Measurements from ENCODE around the gene SPATA16. TPM values are rescaled to one million over a fixed set of nuclear protein-coding genes. Genes with fewer than 3 reads are reported as not detected.

SPATA16 gene
- total RNA-seq, 2 experiments from 2014 or later: not detected

DNA sequence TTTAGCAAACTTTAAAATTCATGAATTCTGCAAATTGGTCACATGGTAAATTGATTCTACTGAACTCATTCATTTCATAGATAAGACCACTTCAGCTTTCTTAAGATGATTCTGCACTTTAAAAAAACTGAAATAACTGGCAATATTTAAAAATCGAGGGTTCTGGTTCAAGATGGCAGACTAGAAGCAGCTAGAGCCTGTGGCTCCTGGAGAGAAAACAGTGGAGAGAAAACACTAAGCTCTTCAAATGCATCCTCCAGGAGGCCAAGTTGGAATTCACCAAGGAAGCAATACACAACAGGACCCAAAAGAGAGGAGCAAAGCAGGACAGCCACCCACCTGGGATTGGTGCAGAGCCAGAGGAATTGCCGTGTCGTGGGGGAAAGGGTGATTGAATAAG lies 132.1 kb downstream of the SPATA16 start:
- Mint-ChIP-seq H3K9me3 (no peaks in the 10 kb centered on the region), H3K4me3 (no peak overlapping the region), H3K27ac (no peak overlapping the region), H3K27me3 (no peaks in the 10 kb centered on the region), H3K4me1 (no peaks in the 10 kb centered on the region), H3K36me3 (ENCODE audit: low read depth) (no peaks in the 10 kb centered on the region)
- no peak for DNase-seq
- POLR2A ChIA-PET: no interaction called here
- CTCF ChIA-PET: no interaction called here

DNA sequence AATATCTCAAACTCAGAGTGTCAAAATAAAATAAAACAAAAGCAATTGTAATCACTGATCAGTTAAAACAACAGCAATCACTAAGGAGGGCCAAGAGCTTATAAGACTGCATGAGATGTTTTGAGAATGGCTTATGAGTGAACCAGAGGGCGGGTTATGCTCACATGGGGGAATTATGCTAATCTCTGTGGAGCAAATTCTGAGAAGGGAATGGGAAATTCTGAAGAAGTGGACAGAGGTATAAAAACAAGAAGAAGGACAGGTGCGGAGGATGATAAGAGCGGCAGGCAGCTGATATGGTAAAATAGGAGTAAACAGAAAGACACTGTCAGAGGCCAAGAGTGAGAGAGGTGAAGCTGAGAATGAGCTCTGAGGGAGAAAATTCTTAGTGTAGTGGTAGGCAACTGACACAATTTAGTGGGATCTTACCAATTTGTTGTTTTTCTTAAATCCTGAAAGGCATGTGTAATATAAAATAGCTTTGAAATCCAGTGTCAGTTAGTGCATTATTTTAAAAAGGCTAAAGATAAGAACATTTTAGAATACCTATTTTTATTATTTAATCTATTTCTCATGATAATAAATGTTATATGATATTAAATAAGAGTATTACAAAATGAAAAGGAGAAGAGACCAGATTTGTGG lies 133.8 kb downstream of the SPATA16 start:
- Mint-ChIP-seq H3K27me3 (no peaks in the 10 kb centered on the region), H3K4me3 (no peak overlapping the region), H3K9me3 (no peaks in the 10 kb centered on the region), H3K27ac (no peak overlapping the region), H3K36me3 (ENCODE audit: low read depth) (no peaks in the 10 kb centered on the region), H3K4me1 (no peaks in the 10 kb centered on the region)
- ChIA-PET POLR2A (no interaction called here), CTCF (no interaction called here)
- no peak for DNase-seq

DNA sequence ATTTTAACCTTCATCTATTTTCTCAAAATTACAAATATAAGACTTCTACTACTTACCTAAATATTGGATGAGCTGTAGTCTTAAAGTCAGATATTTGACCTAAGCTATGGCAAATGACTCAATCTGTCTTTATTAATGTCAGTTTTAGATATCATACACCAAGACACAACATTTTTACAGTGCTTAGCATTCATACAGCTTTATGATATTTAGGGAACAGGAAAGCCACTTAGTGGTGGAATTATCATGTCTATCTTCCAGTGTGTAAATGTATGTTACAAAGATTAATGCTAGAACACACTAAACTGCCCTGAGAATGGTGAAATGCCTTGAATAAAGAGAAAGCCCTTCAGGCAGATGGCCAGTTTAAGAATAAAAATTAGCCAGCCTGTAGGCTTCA lies 135.0 kb downstream of the SPATA16 start:
- H3K9me3 Mint-ChIP-seq: no peaks in the 10 kb centered on the region
- H3K4me1 Mint-ChIP-seq: no peaks in the 10 kb centered on the region
- ChIA-PET CTCF (no interaction called here), POLR2A (no interaction called here)
- H3K27me3 Mint-ChIP-seq: no peaks in the 10 kb centered on the region
- DNase-seq: no peak
- no peak overlapping the region for H3K27ac Mint-ChIP-seq
- H3K36me3 Mint-ChIP-seq (ENCODE audit: low read depth): no peaks in the 10 kb centered on the region
- H3K4me3 Mint-ChIP-seq: no peak overlapping the region

DNA sequence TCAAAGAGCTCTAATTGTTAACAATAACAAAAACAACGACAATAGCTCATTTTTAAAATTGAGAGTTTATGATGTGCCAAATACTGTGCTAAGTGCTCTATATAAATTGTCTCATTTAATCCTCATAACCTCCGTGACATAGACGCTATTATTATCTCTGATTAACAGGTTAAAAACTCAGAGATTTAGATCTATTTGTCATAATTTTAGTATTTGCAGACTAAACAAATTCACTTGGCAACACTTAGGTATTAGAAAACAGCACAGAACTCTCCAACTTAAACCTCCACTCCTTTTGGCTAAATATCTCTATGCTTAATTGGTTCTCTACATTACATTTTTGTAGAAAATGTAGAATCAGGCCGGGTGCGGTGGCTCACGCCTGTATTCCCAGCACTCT lies 136.4 kb downstream of the SPATA16 start:
- Mint-ChIP-seq H3K27me3 (no peaks in the 10 kb centered on the region), H3K9me3 (no peaks in the 10 kb centered on the region), H3K27ac (no peak overlapping the region), H3K36me3 (ENCODE audit: low read depth) (no peaks in the 10 kb centered on the region), H3K4me3 (no peak overlapping the region), H3K4me1 (no peaks in the 10 kb centered on the region)
- ChIA-PET POLR2A (no interaction called here), CTCF (no interaction called here)
- no peak for DNase-seq

DNA sequence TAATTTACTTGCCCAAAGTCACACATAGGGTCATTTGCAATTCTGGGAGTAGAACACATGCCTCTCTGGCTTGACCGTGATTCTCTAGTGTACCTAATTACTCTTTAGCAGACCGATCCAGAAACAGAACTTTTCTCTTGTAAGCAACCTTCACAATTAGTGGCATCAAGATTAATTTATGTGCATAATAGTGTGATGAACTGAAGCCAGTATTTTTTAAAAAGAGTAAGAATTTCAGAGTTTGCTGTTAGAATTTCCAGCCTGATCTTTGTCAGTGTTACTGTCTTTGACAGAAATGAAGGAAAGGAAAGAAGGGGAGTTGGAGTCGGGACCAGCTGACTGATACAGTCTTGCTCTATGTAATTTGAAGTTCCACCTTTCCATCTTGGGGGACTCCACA lies 137.1 kb downstream of the SPATA16 start:
- H3K27me3 Mint-ChIP-seq: no peaks in the 10 kb centered on the region
- no peaks in the 10 kb centered on the region for H3K36me3 Mint-ChIP-seq (ENCODE audit: low read depth)
- H3K4me3 Mint-ChIP-seq: no peak overlapping the region
- H3K4me1 Mint-ChIP-seq: no peaks in the 10 kb centered on the region
- ChIA-PET CTCF (no interaction called here), POLR2A (no interaction called here)
- no peaks in the 10 kb centered on the region for H3K9me3 Mint-ChIP-seq
- no peak for DNase-seq
- H3K27ac Mint-ChIP-seq: no peak overlapping the region

DNA sequence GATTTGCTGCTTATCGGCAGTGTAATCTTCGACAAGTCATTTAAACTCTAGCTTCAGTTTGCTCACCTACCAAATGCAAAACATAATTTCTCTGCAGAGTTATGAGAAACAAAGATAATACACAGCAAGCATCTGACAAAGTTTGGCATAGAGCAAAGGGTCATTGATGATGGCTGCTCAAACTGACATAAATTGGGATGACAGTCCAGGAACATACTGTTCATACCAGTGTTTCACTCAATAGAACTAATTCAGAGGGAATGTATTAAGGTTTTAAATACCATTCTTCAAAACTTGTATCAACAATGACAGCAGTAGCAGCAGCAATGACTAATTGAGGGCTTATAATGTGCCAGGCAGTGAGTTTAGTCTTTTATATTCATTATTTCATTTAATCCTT lies 137.6 kb downstream of the SPATA16 start:
- Mint-ChIP-seq H3K27ac (no peak overlapping the region), H3K36me3 (ENCODE audit: low read depth) (no peaks in the 10 kb centered on the region), H3K4me1 (no peaks in the 10 kb centered on the region), H3K27me3 (no peaks in the 10 kb centered on the region), H3K9me3 (no peaks in the 10 kb centered on the region), H3K4me3 (no peak overlapping the region)
- DNase-seq: no peak
- POLR2A ChIA-PET: no interaction called here
- CTCF ChIA-PET: no interaction called here

DNA sequence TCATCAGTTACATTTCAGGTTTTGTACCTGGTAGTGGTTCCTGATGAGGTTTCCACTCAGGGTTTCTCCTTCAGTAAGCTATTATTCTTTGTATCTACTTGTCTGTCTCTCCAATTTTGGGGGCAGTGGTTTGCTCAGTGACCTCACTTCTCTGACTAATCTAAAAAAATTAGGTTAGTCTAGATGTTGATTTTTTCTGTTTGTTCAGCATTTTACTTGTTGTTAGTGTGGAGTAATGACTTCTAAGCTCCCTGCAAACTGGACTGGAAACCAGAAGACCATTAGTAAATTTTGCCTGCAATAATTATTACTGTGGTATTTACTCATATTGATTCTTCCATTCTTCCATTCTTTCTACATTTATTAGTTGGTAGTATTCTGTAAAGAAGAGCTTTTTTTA lies 139.4 kb downstream of the SPATA16 start:
- Mint-ChIP-seq H3K4me1 (no peaks in the 10 kb centered on the region), H3K9me3 (no peaks in the 10 kb centered on the region), H3K27ac (no peak overlapping the region), H3K27me3 (no peaks in the 10 kb centered on the region), H3K36me3 (ENCODE audit: low read depth) (no peaks in the 10 kb centered on the region), H3K4me3 (no peak overlapping the region)
- ChIA-PET POLR2A (no interaction called here), CTCF (interaction anchor here (0.7 kb wide), 1 partner anchor 27 kb away, joined by 3 read pairs; no protein-coding TSS in a partner anchor)
- no peak for DNase-seq

DNA sequence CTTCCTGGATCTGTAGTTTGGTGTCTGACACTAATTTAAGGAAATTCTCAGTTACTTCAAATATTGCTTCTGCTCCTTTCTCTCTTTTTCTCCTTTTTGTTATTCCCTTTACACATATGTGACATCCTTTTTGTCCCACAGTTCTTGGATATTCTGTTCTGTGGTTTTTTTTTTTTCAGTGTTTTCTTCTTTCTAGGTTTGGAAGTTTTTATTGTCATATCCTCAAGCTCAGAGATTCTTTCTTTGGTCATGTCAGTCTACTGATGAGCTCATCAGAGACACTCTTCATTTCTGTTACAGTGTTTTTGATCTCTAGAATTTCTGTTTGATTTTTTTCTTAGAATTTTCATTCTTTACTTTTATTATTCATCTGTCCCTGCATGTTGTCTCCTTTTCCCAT lies 140.5 kb downstream of the SPATA16 start:
- no peak overlapping the region for H3K4me3 Mint-ChIP-seq
- POLR2A ChIA-PET: no interaction called here
- DNase-seq: no peak
- no peaks in the 10 kb centered on the region for H3K27me3 Mint-ChIP-seq
- H3K36me3 Mint-ChIP-seq (ENCODE audit: low read depth): no peaks in the 10 kb centered on the region
- H3K9me3 Mint-ChIP-seq: no peaks in the 10 kb centered on the region
- no peak overlapping the region for H3K27ac Mint-ChIP-seq
- no peaks in the 10 kb centered on the region for H3K4me1 Mint-ChIP-seq
- CTCF ChIA-PET: no interaction called here

DNA sequence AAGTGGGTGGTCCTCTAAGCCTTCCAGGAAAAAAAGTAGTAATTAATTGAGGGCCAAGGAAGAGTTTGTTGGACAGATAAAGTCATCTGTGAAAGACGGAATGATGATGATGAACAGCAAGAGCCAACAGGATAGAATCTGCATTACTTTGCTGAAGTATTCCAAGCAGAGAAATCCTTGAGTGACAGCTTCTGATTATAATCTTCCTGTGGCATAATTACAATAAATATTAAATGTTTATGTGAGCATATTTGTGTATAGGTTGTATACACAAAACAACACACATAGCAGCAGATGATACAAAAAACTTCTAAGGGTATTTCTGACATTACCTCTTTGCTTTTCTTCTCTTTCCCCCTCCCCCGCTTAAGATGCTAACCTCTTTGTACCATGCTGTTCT lies 147.6 kb downstream of the SPATA16 start:
- Mint-ChIP-seq H3K27me3 (no peaks in the 10 kb centered on the region), H3K4me1 (no peaks in the 10 kb centered on the region), H3K36me3 (ENCODE audit: low read depth) (no peaks in the 10 kb centered on the region), H3K27ac (no peak overlapping the region), H3K4me3 (no peak overlapping the region), H3K9me3 (no peaks in the 10 kb centered on the region)
- ChIA-PET CTCF (no interaction called here), POLR2A (no interaction called here)
- DNase-seq: no peak

DNA sequence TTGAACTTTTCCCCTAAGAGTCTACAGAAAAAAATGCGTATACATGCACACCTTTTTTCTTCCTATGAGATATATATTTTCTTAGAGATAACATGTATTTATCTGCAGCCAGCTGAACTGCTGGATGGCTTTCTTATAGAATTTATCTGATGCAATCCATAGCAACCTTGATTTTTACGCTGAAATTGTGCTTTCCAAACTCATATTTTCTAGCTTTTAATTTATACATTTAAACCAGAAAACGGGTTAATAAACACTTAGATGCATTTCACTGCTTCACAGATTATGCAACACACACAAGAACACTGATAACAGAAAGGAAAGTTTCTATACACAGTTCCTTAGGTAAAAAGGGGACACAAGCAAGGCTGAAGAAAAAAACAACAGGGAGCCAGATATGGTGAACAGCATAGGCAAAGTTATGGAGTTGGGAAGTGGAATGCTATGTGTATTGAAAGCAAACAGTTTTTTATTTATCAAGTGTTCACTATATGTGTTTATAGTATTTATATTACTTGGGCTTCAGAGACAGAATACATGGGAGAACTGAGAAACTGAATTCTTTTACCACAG lies 149.5 kb downstream of the SPATA16 start:
- H3K9me3 Mint-ChIP-seq: no peaks in the 10 kb centered on the region
- no peaks in the 10 kb centered on the region for H3K27me3 Mint-ChIP-seq
- H3K4me1 Mint-ChIP-seq: no peaks in the 10 kb centered on the region
- ChIA-PET POLR2A (no interaction called here), CTCF (no interaction called here)
- H3K4me3 Mint-ChIP-seq: no peak overlapping the region
- DNase-seq: no peak
- H3K27ac Mint-ChIP-seq: no peak overlapping the region
- H3K36me3 Mint-ChIP-seq (ENCODE audit: low read depth): no peaks in the 10 kb centered on the region

DNA sequence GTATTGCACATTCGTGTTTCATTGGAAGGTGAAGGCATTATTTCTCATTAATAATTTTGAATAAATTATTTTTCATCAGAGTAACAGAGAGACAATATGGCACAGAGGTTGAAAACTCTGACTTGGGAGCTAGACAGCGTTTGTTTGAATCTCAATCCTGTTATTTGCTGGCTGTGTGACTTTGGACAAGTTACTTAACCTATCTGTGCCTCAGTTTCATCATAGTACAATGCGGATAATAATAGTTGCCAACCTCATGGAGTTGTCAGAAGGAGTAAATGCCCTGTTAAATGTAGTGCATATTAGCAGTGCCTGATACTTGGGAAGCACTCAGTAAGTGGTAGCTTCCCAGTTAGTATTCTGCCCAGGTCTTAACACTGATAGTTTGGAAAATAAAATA lies 151.7 kb downstream of the SPATA16 start:
- Mint-ChIP-seq H3K36me3 (ENCODE audit: low read depth) (no peaks in the 10 kb centered on the region), H3K27me3 (no peaks in the 10 kb centered on the region), H3K4me3 (no peak overlapping the region), H3K27ac (no peak overlapping the region), H3K9me3 (no peaks in the 10 kb centered on the region), H3K4me1 (no peaks in the 10 kb centered on the region)
- ChIA-PET POLR2A (no interaction called here), CTCF (no interaction called here)
- DNase-seq: no peak

DNA sequence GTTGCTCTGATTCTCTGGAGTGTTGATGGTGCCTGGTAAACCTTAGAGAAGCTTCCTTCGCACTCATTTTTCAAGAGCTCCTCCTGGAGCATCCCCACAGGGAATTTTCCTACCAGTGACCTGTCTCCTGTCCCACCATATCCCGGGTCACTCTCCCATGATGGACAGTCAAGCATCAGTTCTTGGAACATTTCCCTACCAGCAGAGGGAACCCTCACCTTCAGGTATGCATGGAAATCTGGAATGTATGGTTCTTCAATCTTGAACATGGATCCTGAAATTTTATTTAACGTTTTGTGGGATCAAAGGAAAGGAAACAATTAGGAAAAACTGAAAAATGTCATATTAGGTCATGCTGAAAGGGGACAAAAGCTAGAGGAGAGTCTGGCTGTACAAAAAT lies 153.8 kb downstream of the SPATA16 start:
- no peak overlapping the region for H3K4me3 Mint-ChIP-seq
- no peaks in the 10 kb centered on the region for H3K4me1 Mint-ChIP-seq
- H3K27ac Mint-ChIP-seq: no peak overlapping the region
- no peaks in the 10 kb centered on the region for H3K27me3 Mint-ChIP-seq
- CTCF ChIA-PET: no interaction called here
- H3K9me3 Mint-ChIP-seq: no peaks in the 10 kb centered on the region
- POLR2A ChIA-PET: no interaction called here
- H3K36me3 Mint-ChIP-seq (ENCODE audit: low read depth): no peaks in the 10 kb centered on the region
- no peak for DNase-seq

DNA sequence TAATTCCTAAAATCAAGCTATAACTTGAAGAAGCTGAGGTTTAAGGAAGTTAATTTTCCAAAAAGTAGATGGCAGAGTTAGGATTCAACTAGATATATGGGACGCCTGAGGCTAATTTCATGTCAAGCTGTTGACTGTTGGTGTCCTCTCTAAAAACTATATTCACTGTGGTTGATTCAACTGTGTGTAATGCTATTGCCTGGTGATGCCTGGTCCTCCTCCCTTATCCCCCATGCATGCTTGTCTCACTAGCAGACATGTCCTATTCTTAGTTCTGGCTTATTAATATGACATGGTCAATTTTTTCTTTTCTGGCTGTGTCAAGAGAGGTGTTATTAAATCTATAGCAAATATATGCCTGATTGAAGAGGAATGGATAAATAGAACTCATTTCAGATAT lies 156.1 kb downstream of the SPATA16 start:
- H3K27me3 Mint-ChIP-seq: no peaks in the 10 kb centered on the region
- no peak for DNase-seq
- no peaks in the 10 kb centered on the region for H3K36me3 Mint-ChIP-seq (ENCODE audit: low read depth)
- no peaks in the 10 kb centered on the region for H3K9me3 Mint-ChIP-seq
- no peak overlapping the region for H3K4me3 Mint-ChIP-seq
- H3K27ac Mint-ChIP-seq: no peak overlapping the region
- CTCF ChIA-PET: no interaction called here
- H3K4me1 Mint-ChIP-seq: no peaks in the 10 kb centered on the region
- POLR2A ChIA-PET: no interaction called here

DNA sequence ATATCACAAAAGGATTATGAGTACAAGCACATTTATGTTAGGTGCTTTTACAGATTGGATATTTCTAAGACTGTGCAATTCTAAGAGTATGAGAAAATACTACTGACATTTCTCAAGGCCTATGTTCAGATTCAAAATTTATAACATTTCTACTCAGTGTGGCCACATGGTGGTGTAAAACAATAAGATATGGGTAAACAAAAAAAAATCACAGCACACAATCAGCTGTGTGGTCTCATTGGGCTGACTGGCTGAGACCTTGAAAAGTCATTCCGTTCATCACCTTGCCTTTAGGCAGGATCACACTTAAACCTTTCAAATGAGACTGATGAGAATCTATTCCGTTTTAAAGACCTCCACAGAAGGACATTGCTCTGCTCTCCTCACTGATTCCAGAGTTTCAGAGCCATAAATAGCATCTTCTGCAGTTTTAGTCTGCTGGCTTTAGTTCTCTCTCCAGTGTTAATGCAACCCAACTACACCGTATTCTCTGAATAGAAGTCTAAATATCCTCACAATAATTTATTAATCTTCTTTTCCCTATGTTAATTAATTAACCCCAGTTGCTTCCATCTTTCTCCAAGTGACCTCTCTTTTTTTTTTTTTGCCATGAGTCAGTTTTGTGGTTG lies 158.2 kb downstream of the SPATA16 start:
- ChIA-PET CTCF (no interaction called here), POLR2A (no interaction called here)
- no peak for DNase-seq
- Mint-ChIP-seq H3K36me3 (ENCODE audit: low read depth) (no peaks in the 10 kb centered on the region), H3K27ac (no peak overlapping the region), H3K4me1 (no peaks in the 10 kb centered on the region), H3K9me3 (no peaks in the 10 kb centered on the region), H3K27me3 (no peaks in the 10 kb centered on the region), H3K4me3 (no peak overlapping the region)
